ENCODE results near the gene CD81. TPM values are rescaled to one million over a fixed set of nuclear protein-coding genes. Genes with fewer than 3 reads are reported as not detected.

CD81 gene
- total and polyA plus RNA-seq, 2 donors (not counting 1 experiment from before 2014, with no cell fraction given): 438 to 611 TPM

GRCh38 chr11:2359557-2359956 is 17.6 kb upstream of the CD81 start:
- H3K9ac ChIP-seq (ENCODE audit: insufficient read depth, low read length): no peak overlapping the region
- no peak overlapping the region for H3K4me3 ChIP-seq (replicated peaks in 1 of 4; ENCODE audit: control extremely low read depth in 1 of 4, insufficient read depth in 1 of 4, low read depth in 3 of 4, low read length in 4 of 4)
- no peaks in the 10 kb centered on the region for H3K27me3 ChIP-seq (ENCODE audit: control insufficient read depth, insufficient read depth, low read length)
- no peak overlapping the region for H3K4me2 ChIP-seq (ENCODE audit: extremely low read depth, insufficient read depth, low read length)
- H3K79me2 ChIP-seq (ENCODE audit: control insufficient read depth, insufficient read depth, low read length): no peaks in the 10 kb centered on the region
- no peak for DNase-seq (ENCODE audit: low read depth in 2 of 2)
- TF ChIP-seq EZH2 (IDR thresholded peaks at IDR 0.05; ENCODE audit: low read length, missing control alignments) (no peak), CTCF (conservative IDR thresholded peaks at IDR 0.05 in 1 of 2, IDR thresholded peaks at IDR 0.05 in 1 of 2; ENCODE audit: low read depth in 1 of 2, low read length in 2 of 2) (no peak)
- H3K27ac ChIP-seq (ENCODE audit: insufficient read depth, low read length): no peak overlapping the region
- H3K4me1 ChIP-seq (ENCODE audit: control insufficient read depth, extremely low read depth, insufficient read depth, low read length): no peaks in the 10 kb centered on the region
- no peaks in the 10 kb centered on the region for H4K20me1 ChIP-seq (ENCODE audit: control insufficient read depth, extremely low read depth, insufficient read depth, low read length)
- no peak overlapping the region for H2AFZ ChIP-seq (ENCODE audit: low read length)
- H3K9me3 ChIP-seq (ENCODE audit: control insufficient read depth, insufficient read depth, low read depth, low read length): no peaks in the 10 kb centered on the region
- H3K36me3 ChIP-seq (ENCODE audit: control insufficient read depth, insufficient read depth, low read length): no peaks in the 10 kb centered on the region

GRCh38 chr11:2360081-2360642 is 16.9 kb upstream of the CD81 start:
- no peak for TF ChIP-seq CTCF (conservative IDR thresholded peaks at IDR 0.05 in 1 of 2, IDR thresholded peaks at IDR 0.05 in 1 of 2; ENCODE audit: low read depth in 1 of 2, low read length in 2 of 2)
- no peak for TF ChIP-seq EZH2 (IDR thresholded peaks at IDR 0.05; ENCODE audit: low read length, missing control alignments)
- no peaks in the 10 kb centered on the region for H3K9me3 ChIP-seq (ENCODE audit: control insufficient read depth, insufficient read depth, low read depth, low read length)
- no peaks in the 10 kb centered on the region for H3K4me1 ChIP-seq (ENCODE audit: control insufficient read depth, extremely low read depth, insufficient read depth, low read length)
- H3K36me3 ChIP-seq (ENCODE audit: control insufficient read depth, insufficient read depth, low read length): no peaks in the 10 kb centered on the region
- no peaks in the 10 kb centered on the region for H3K27me3 ChIP-seq (ENCODE audit: control insufficient read depth, insufficient read depth, low read length)
- no peak overlapping the region for H3K27ac ChIP-seq (ENCODE audit: insufficient read depth, low read length)
- no peak overlapping the region for H3K4me2 ChIP-seq (ENCODE audit: extremely low read depth, insufficient read depth, low read length)
- no peak for DNase-seq (ENCODE audit: low read depth in 2 of 2)
- H4K20me1 ChIP-seq (ENCODE audit: control insufficient read depth, extremely low read depth, insufficient read depth, low read length): no peaks in the 10 kb centered on the region
- H2AFZ ChIP-seq (ENCODE audit: low read length): no peak overlapping the region
- H3K9ac ChIP-seq (ENCODE audit: insufficient read depth, low read length): no peak overlapping the region
- H3K4me3 ChIP-seq (replicated peaks in 1 of 4; ENCODE audit: control extremely low read depth in 1 of 4, insufficient read depth in 1 of 4, low read depth in 3 of 4, low read length in 4 of 4): no peak overlapping the region
- H3K79me2 ChIP-seq (ENCODE audit: control insufficient read depth, insufficient read depth, low read length): no peaks in the 10 kb centered on the region

- H4K20me1 ChIP-seq (ENCODE audit: control insufficient read depth, extremely low read depth, insufficient read depth, low read length): no peaks in the 10 kb centered on the region
- TF ChIP-seq EZH2 (IDR thresholded peaks at IDR 0.05; ENCODE audit: low read length, missing control alignments): no peak
- no peak for TF ChIP-seq CTCF (conservative IDR thresholded peaks at IDR 0.05 in 1 of 2, IDR thresholded peaks at IDR 0.05 in 1 of 2; ENCODE audit: low read depth in 1 of 2, low read length in 2 of 2)
- no peak overlapping the region for H3K9ac ChIP-seq (ENCODE audit: insufficient read depth, low read length)
- no peak for DNase-seq (ENCODE audit: low read depth in 2 of 2)
- no peaks in the 10 kb centered on the region for H3K79me2 ChIP-seq (ENCODE audit: control insufficient read depth, insufficient read depth, low read length)
- H2AFZ ChIP-seq (ENCODE audit: low read length): no peak overlapping the region
- H3K27ac ChIP-seq (ENCODE audit: insufficient read depth, low read length): no peak overlapping the region
- no peak overlapping the region for H3K4me3 ChIP-seq (replicated peaks in 1 of 4; ENCODE audit: control extremely low read depth in 1 of 4, insufficient read depth in 1 of 4, low read depth in 3 of 4, low read length in 4 of 4)
- no peaks in the 10 kb centered on the region for H3K9me3 ChIP-seq (ENCODE audit: control insufficient read depth, insufficient read depth, low read depth, low read length)
- H3K36me3 ChIP-seq (ENCODE audit: control insufficient read depth, insufficient read depth, low read length): no peaks in the 10 kb centered on the region
- no peaks in the 10 kb centered on the region for H3K4me1 ChIP-seq (ENCODE audit: control insufficient read depth, extremely low read depth, insufficient read depth, low read length)
- no peak overlapping the region for H3K4me2 ChIP-seq (ENCODE audit: extremely low read depth, insufficient read depth, low read length)
- H3K27me3 ChIP-seq (ENCODE audit: control insufficient read depth, insufficient read depth, low read length): no peaks in the 10 kb centered on the region
These were observed 15.5 kb upstream of the CD81 start for GRCh38 chr11:2361565-2361964.
